Ascending aorta (tissue), 2 donors: ENCODE results near the gene COX5A. TPM values are rescaled to one million over a fixed set of nuclear protein-coding genes. Genes with fewer than 3 reads are reported as not detected.

Experiments used
- DNase-seq, 2 donors: peaks; one replicate each; pipeline ENCODE4 v3.0.0-alpha.2; 2019; ENCODE audit warnings: low spot score in 2 of 2
- H3K27ac ChIP-seq, 2 donors: fragments of 200-600 bp; sonication (generic); one replicate each; pipeline ENCODE4 v1.5.1; 2016 to 2017; ENCODE audit warnings: mild to moderate bottlenecking in 1 of 2
- H3K27me3 ChIP-seq: fragments of 200-600 bp; sonication (generic); one replicate; pipeline ENCODE4 v1.5.1; 2017
- H3K36me3 ChIP-seq, 2 donors: fragments of 200-600 bp; sonication (generic); one replicate each; pipeline ENCODE4 v1.5.1; 2016
- H3K4me1 ChIP-seq, 2 donors: fragments of 200-600 bp; sonication (generic); one replicate each; pipeline ENCODE4 v1.5.1; 2016 to 2017; ENCODE audit warnings: mild to moderate bottlenecking in 1 of 2
- H3K4me3 ChIP-seq, 2 donors: fragments of 200-600 bp; sonication (generic); one replicate each; pipeline ENCODE4 v1.5.1; 2016 to 2017; ENCODE audit warnings: mild to moderate bottlenecking in 1 of 2
- H3K9me3 ChIP-seq, 2 donors: fragments of 200-600 bp; sonication (generic); one replicate each; pipeline ENCODE4 v1.5.1; 2016
- intact Hi-C: fragments of 100-400 bp; cut with DNase I; formaldehyde crosslinking; loops from one replicate; pipeline ENCODE4 v1.15.1; 2023
- total RNA-seq: library from RNA; depleted of rRNA; stranded (reverse); fragments of >200 nt; gene quantifications from one replicate; pipeline ENCODE4 v1.1.0, GENCODE V29; 2016
- TF ChIP-seq, protein P1 (sequence below), 3 experiments: fragments of 200-600 bp in 2 of 3; fragments of 450-650 bp in 1 of 3; sonication (generic) in 2 of 3; IDR thresholded peaks; one replicate each; pipeline ENCODE4 v1.5.1; 2016 to 2019; ENCODE audit warnings: antibody characterized with exemption in 3 of 3, mild to moderate bottlenecking in 1 of 3, moderate library complexity in 1 of 3

The COX5A gene
- total RNA-seq, 1 donor from 2014 or later = 83.5 TPM

GRCh38 chr15:74958908-74959585 lies 21.2 kb upstream of the COX5A start:
- no peak for DNase-seq
- Histone ChIP-seq H3K36me3 (no peaks in the 10 kb centered on the region), H3K9me3 (no peaks in the 10 kb centered on the region), H3K4me3 (peak overlapping the region; percentile 71 to 84), H3K4me1 (peaks cover 7 to 16% of the 10 kb centered on the region in 2 donors), H3K27ac (peak overlapping the region; percentile 91 to 94), H3K27me3 (no peaks in the 10 kb centered on the region)
- intact Hi-C loops = loop anchor here (2.0 to 10.0 kb wide), 4 partner anchors 64 to 584 kb away; partner anchors contain the start of genes ARID3B, CLK3 and PPCDC
- TF ChIP-seq, protein P1, sequence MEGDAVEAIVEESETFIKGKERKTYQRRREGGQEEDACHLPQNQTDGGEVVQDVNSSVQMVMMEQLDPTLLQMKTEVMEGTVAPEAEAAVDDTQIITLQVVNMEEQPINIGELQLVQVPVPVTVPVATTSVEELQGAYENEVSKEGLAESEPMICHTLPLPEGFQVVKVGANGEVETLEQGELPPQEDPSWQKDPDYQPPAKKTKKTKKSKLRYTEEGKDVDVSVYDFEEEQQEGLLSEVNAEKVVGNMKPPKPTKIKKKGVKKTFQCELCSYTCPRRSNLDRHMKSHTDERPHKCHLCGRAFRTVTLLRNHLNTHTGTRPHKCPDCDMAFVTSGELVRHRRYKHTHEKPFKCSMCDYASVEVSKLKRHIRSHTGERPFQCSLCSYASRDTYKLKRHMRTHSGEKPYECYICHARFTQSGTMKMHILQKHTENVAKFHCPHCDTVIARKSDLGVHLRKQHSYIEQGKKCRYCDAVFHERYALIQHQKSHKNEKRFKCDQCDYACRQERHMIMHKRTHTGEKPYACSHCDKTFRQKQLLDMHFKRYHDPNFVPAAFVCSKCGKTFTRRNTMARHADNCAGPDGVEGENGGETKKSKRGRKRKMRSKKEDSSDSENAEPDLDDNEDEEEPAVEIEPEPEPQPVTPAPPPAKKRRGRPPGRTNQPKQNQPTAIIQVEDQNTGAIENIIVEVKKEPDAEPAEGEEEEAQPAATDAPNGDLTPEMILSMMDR (IDR thresholded peaks at IDR 0.05) = no peak

- Histone ChIP-seq H3K27me3 (no peaks in the 10 kb centered on the region), H3K9me3 (no peaks in the 10 kb centered on the region), H3K4me3 (peak overlapping the region; percentile 71 to 84), H3K36me3 (no peaks in the 10 kb centered on the region), H3K4me1 (peaks cover 7 to 16% of the 10 kb centered on the region in 2 donors), H3K27ac (peak overlapping the region; percentile 91 to 94)
- TF ChIP-seq, protein P1 (IDR thresholded peaks at IDR 0.05) = peak in 2 of 3 experiments; percentile 31 to 37
- intact Hi-C loops = loop anchor here (2.0 to 10.0 kb wide), 4 partner anchors 64 to 584 kb away; partner anchors contain the start of genes ARID3B, CLK3 and PPCDC
- peak in 1 of 2 donors; percentile 83 for DNase-seq
Measured at GRCh38 chr15:74958320-74958907, 20.5 kb upstream of the COX5A start.

- H3K27ac ChIP-seq = peak overlapping the region; percentile 91 to 94
- H3K4me3 ChIP-seq = peak overlapping the region; percentile 71 to 84
- peaks cover 7 to 16% of the 10 kb centered on the region in 2 donors for H3K4me1 ChIP-seq
- TF ChIP-seq, protein P1 (IDR thresholded peaks at IDR 0.05) = no peak
- H3K36me3 ChIP-seq = no peaks in the 10 kb centered on the region
- no peaks in the 10 kb centered on the region for H3K9me3 ChIP-seq
- H3K27me3 ChIP-seq = no peaks in the 10 kb centered on the region
- DNase-seq = no peak
- intact Hi-C loops = loop anchor here (2.0 to 10.0 kb wide), 5 partner anchors 65 to 583 kb away; partner anchors contain the start of genes ARID3B, CLK3 and PPCDC
Measured at GRCh38 chr15:74957476-74958035, 19.7 kb upstream of the COX5A start.

DNA sequence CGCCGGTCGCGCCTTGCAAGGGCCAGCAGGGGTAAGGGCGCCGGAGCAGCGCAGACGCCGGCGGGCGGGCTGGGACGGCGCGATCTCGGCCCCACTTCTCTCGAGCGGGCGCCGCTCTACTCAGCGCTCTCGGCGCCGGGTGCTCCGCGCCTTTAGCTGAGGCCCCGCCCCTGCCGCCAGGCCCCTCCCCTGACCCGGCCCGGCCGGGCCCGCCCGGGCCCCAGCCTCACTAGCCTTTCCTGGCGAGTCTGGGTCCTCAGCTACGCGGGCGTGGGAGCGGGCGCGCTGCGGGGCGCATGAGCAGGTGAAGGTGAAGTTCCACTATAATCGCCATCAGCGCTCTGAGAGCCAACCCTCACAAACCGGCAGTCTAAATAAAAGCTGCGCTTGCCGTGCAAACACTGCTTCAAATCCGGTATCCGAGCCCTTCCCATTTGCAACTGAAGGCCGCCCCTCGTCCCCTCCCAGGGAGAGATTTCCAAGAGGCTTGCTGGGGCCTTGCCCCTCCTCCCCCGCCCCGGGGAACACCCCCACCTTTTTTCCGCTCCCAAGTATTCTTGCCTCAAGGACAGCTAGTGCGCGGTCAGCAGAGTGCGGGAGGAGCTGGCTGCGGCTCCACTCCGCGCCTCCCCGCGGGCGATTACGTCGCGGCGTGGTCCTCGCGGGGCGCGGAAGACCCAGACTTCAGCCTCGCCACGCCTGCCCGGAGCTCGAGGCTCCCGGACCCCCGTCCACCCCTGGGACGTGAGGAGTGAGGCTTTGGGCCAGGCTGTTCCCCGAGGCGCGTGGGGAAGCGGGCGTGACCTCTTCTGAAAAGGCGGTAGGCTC lies 19.0 kb upstream of the COX5A start, which contains the start of gene RPP25:
TSS of gene RPP25 (minus strand) at position 125 of the 828 bp plus-strand sequence. CDS start 189 bp downstream, outside the sequence.
- peak within 1 kb of the TSS; percentile 71 to 84 for H3K4me3 ChIP-seq
- H3K9me3 ChIP-seq = no peaks in the 10 kb centered on the region
- peak within 1 kb of the TSS; percentile 91 to 94 for H3K27ac ChIP-seq
- DNase-seq = peak; percentile 36 to 89
- no peaks in the 10 kb centered on the region for H3K27me3 ChIP-seq
- TF ChIP-seq, protein P1 (IDR thresholded peaks at IDR 0.05) = no peak
- intact Hi-C loops = loop anchor here (1.0 to 10.0 kb wide), 6 partner anchors 19 to 582 kb away; partner anchors contain the start of genes ARID3B, CLK3, COX5A and FAM219B
- H3K36me3 ChIP-seq = no peaks in the 10 kb centered on the region
- H3K4me1 ChIP-seq = peaks cover 7 to 16% of the 10 kb centered on the region in 2 donors
